Nephron (organoid): ENCODE results near the gene APOA4.

Source experiments
- H3K27ac Mint-ChIP-seq, 3 experiments: 2 replicates each; pipeline ENCODE4 v1.8.0; 2020; ENCODE audit warnings: mixed read lengths in 3 of 3, mild to moderate bottlenecking in 2 of 3, moderate library complexity in 1 of 3
- H3K27me3 Mint-ChIP-seq: 2 replicates; pipeline ENCODE4 v1.8.0; 2021; ENCODE audit warnings: low read depth, mild to moderate bottlenecking, moderate library complexity, mixed read lengths
- H3K36me3 Mint-ChIP-seq: 2 replicates; pipeline ENCODE4 v1.8.0; 2020; ENCODE audit warnings: low read depth, mixed read lengths
- H3K4me1 Mint-ChIP-seq: 2 replicates; pipeline ENCODE4 v1.8.0; 2020; ENCODE audit warnings: mixed read lengths
- H3K4me3 Mint-ChIP-seq, 3 experiments: 2 replicates each; pipeline ENCODE4 v1.8.0; 2020; ENCODE audit warnings: mild to moderate bottlenecking in 3 of 3, mixed read lengths in 3 of 3, moderate library complexity in 2 of 3
- H3K9me3 Mint-ChIP-seq: 2 replicates; pipeline ENCODE4 v1.8.0; 2020; ENCODE audit warnings: mixed read lengths
- CTCF ChIP-seq, 3 experiments: fragments of 200-600 bp; sonication (generic); IDR thresholded peaks; one replicate each; pipeline ENCODE4 v1.5.0; 2021; ENCODE audit warnings: antibody characterized with exemption in 3 of 3; ENCODE audit not compliant: unreplicated experiment in 3 of 3

The APOA4 gene

GRCh38 chr11:116840224-116840745 lies 17.2 kb upstream of the APOA4 start:
- Mint-ChIP-seq H3K36me3 (peaks cover 19% of the 10 kb centered on the region), H3K4me3 (no peak overlapping the region), H3K27me3 (no peaks in the 10 kb centered on the region), H3K4me1 (peaks cover 20% of the 10 kb centered on the region), H3K9me3 (no peaks in the 10 kb centered on the region), H3K27ac (peak overlapping the region in 2 of 3 experiments; percentile 31 to 50)
- no peak for TF ChIP-seq CTCF (IDR thresholded peaks at IDR 0.05; ENCODE audit: unreplicated experiment in 3 of 3)

GRCh38 chr11:116838321-116839084 lies 15.4 kb upstream of the APOA4 start:
- Mint-ChIP-seq H3K4me3 (peak overlapping the region in 1 of 3 experiments; percentile 23), H3K27ac (peak overlapping the region; percentile 18 to 77 (median 28)), H3K4me1 (peaks cover 21% of the 10 kb centered on the region), H3K9me3 (no peaks in the 10 kb centered on the region), H3K27me3 (peaks cover 5% of the 10 kb centered on the region), H3K36me3 (peaks cover 7% of the 10 kb centered on the region)
- no peak for TF ChIP-seq CTCF (IDR thresholded peaks at IDR 0.05; ENCODE audit: unreplicated experiment in 3 of 3)

- H3K4me3 Mint-ChIP-seq = peak within 1 kb of the TSS in 1 of 3 experiments; percentile 23
Measured at GRCh38 chr11:116837231-116838091, 14.4 kb upstream of the APOA4 start, which contains the start of gene APOA1. Gene APOA1, minus strand, starts transcription at chr11:116837622. Its CDS starts 235 bp downstream, at chr11:116837387.

GRCh38 chr11:116836632-116836991 lies 13.5 kb upstream of the APOA4 start:
- Mint-ChIP-seq H3K9me3 (no peaks in the 10 kb centered on the region), H3K4me3 (no peak overlapping the region), H3K36me3 (no peaks in the 10 kb centered on the region), H3K4me1 (peaks cover 21% of the 10 kb centered on the region), H3K27me3 (peaks cover 11% of the 10 kb centered on the region), H3K27ac (no peak overlapping the region)
- no peak for TF ChIP-seq CTCF (IDR thresholded peaks at IDR 0.05; ENCODE audit: unreplicated experiment in 3 of 3)

More at GRCh38 chr11:116837231-116838091, 14.4 kb upstream of the APOA4 start, which contains the start of gene APOA1:
- Mint-ChIP-seq H3K9me3 (no peaks in the 10 kb centered on the region), H3K27ac (peak within 1 kb of the TSS; percentile 26 to 77 (median 28)), H3K4me1 (peaks cover 21% of the 10 kb centered on the region), H3K36me3 (no peaks in the 10 kb centered on the region), H3K27me3 (peaks cover 11% of the 10 kb centered on the region)
- no peak for TF ChIP-seq CTCF (IDR thresholded peaks at IDR 0.05; ENCODE audit: unreplicated experiment in 3 of 3)

GRCh38 chr11:116835791-116836631 lies 12.9 kb upstream of the APOA4 start:
- peak overlapping the region; percentile 81 to 87 (median 82) for H3K27ac Mint-ChIP-seq
- peaks cover 21% of the 10 kb centered on the region for H3K4me1 Mint-ChIP-seq
- no peaks in the 10 kb centered on the region for H3K9me3 Mint-ChIP-seq
- TF ChIP-seq CTCF (IDR thresholded peaks at IDR 0.05; ENCODE audit: unreplicated experiment in 3 of 3) = peak; percentile 45 to 72 (median 67)
- H3K4me3 Mint-ChIP-seq = peak overlapping the region; percentile 61 to 74 (median 74)
- no peaks in the 10 kb centered on the region for H3K36me3 Mint-ChIP-seq
- H3K27me3 Mint-ChIP-seq = peaks cover 11% of the 10 kb centered on the region
